Measurements from ENCODE around the gene TPST1. TPM values are rescaled to one million over a fixed set of nuclear protein-coding genes. Genes with fewer than 3 reads are reported as not detected.

Gene TPST1
- polyA plus RNA-seq, 1 of the 3 experiments (the other 2 are of a cell fraction) = 36.4 TPM

GRCh38 chr7:66213637-66214036, 8.5 kb downstream of the TPST1 start (continued):
- TF ChIP-seq, protein P1, sequence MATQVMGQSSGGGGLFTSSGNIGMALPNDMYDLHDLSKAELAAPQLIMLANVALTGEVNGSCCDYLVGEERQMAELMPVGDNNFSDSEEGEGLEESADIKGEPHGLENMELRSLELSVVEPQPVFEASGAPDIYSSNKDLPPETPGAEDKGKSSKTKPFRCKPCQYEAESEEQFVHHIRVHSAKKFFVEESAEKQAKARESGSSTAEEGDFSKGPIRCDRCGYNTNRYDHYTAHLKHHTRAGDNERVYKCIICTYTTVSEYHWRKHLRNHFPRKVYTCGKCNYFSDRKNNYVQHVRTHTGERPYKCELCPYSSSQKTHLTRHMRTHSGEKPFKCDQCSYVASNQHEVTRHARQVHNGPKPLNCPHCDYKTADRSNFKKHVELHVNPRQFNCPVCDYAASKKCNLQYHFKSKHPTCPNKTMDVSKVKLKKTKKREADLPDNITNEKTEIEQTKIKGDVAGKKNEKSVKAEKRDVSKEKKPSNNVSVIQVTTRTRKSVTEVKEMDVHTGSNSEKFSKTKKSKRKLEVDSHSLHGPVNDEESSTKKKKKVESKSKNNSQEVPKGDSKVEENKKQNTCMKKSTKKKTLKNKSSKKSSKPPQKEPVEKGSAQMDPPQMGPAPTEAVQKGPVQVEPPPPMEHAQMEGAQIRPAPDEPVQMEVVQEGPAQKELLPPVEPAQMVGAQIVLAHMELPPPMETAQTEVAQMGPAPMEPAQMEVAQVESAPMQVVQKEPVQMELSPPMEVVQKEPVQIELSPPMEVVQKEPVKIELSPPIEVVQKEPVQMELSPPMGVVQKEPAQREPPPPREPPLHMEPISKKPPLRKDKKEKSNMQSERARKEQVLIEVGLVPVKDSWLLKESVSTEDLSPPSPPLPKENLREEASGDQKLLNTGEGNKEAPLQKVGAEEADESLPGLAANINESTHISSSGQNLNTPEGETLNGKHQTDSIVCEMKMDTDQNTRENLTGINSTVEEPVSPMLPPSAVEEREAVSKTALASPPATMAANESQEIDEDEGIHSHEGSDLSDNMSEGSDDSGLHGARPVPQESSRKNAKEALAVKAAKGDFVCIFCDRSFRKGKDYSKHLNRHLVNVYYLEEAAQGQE (IDR thresholded peaks at IDR 0.05; ENCODE audit: low read depth, low read length) = no peak
- TF ChIP-seq SIN3A (IDR thresholded peaks at IDR 0.05; ENCODE audit: borderline replicate concordance, low read depth, low read length) = 0 out of 2 replicates have a peak, but pooled peaks have one; percentile 27

- no peak overlapping the region for H3K4me2 ChIP-seq
- no peak for DNase-seq
- H3K27ac ChIP-seq (ENCODE audit: low read depth in 2 of 2, low read length in 1 of 2) = no peak overlapping the region
- no peak overlapping the region for H3K9ac ChIP-seq
- H4K20me1 ChIP-seq (ENCODE audit: insufficient read depth) = 0 out of 2 replicates have a peak, but pooled peaks cover 5% of the 10 kb centered on the region
- WGBS (ENCODE audit: low lambda C conversion rate) = 97% methylated on average over 4 of the region's 4 CpGs
- no peaks in the 10 kb centered on the region for H3K9me3 ChIP-seq
- ChIA-PET CTCF (no interaction called here), POLR2A (no interaction called here)
- peaks cover 0 to under 1% of the 10 kb centered on the region in 2 experiments; a peak in 1 of 4 replicates for H3K4me1 ChIP-seq (ENCODE audit: control insufficient read depth in 1 of 2, insufficient read depth in 2 of 2, low read depth in 1 of 2, low read length in 1 of 2)
- H2AFZ ChIP-seq (ENCODE audit: low read depth) = no peak overlapping the region
- no peak overlapping the region for H3K4me3 ChIP-seq (ENCODE audit: low read depth in 2 of 2, low read length in 1 of 2)
- no peaks in the 10 kb centered on the region for H3K36me3 ChIP-seq (replicated peaks in 1 of 2; ENCODE audit: control insufficient read depth in 1 of 2, insufficient read depth in 2 of 2, low read length in 1 of 2)
- TF ChIP-seq MEF2A (IDR thresholded peaks at IDR 0.05; ENCODE audit: borderline replicate concordance, low read depth) = no peak
- no peak for TF ChIP-seq SIN3A (IDR thresholded peaks at IDR 0.05; ENCODE audit: borderline replicate concordance, low read depth, low read length)
- no peak for TF ChIP-seq USF2 (IDR thresholded peaks at IDR 0.05; ENCODE audit: borderline replicate concordance, low read depth, low read length)
- TF ChIP-seq RXRA (IDR thresholded peaks at IDR 0.05; ENCODE audit: borderline replicate concordance, low read depth) = no peak
- no peaks in the 10 kb centered on the region for H3K27me3 ChIP-seq (ENCODE audit: insufficient read depth)
- H3F3A ChIP-seq (replicated peaks; ENCODE audit: insufficient read depth) = peaks cover 12% of the 10 kb centered on the region
- H3K9me2 ChIP-seq = no peaks in the 10 kb centered on the region
- peaks cover 68% of the 10 kb centered on the region for H3K79me2 ChIP-seq (ENCODE audit: insufficient read depth)
Observed at GRCh38 chr7:66216687-66217086, 11.6 kb downstream of the TPST1 start.

DNA sequence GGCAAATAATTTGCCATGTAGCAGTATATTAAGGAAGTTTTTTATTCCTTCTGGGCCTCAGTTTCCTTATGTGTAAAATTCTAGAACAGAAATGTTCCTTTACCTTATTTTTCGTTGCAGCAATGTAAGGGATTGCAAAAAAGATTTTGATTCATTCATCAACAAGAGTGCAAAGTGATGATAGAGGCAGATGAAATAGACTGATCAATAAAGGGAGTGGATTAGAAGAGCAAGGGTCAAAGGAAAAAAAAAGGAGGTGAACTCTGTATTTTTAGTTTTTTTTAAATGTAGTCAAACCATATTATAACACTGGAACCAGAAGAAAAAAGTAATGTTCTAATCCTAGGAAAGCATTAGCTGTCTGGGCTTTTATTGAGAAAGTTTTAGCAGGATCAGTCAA, 14.7 kb downstream of the TPST1 start:
- ChIA-PET CTCF (interaction anchor here (0.7 to 1.7 kb wide), 4 partner anchors 9 to 194 kb away, joined by 3 to 8 read pairs (median 5); partner anchors contain the start of gene TPST1), POLR2A (no interaction called here)
- H3K27me3 ChIP-seq (ENCODE audit: insufficient read depth) = no peaks in the 10 kb centered on the region
- no peak for TF ChIP-seq TCF12 (IDR thresholded peaks at IDR 0.05)
- no peak for TF ChIP-seq EP300 (IDR thresholded peaks at IDR 0.05; ENCODE audit: borderline replicate concordance in 1 of 2, low read depth in 1 of 2, low read length in 1 of 2)
- no peak for TF ChIP-seq FOXM1 (IDR thresholded peaks at IDR 0.05; ENCODE audit: low read depth)
- H4K20me1 ChIP-seq (ENCODE audit: insufficient read depth) = peaks cover 5% of the 10 kb centered on the region; the same call in 1 of the 2 replicates
- no peaks in the 10 kb centered on the region for H3K36me3 ChIP-seq (replicated peaks in 1 of 2; ENCODE audit: control insufficient read depth in 1 of 2, insufficient read depth in 2 of 2, low read length in 1 of 2)
- H3K9me3 ChIP-seq = no peaks in the 10 kb centered on the region
- H3K9me2 ChIP-seq = no peaks in the 10 kb centered on the region
- H3K4me3 ChIP-seq (ENCODE audit: low read depth in 2 of 2, low read length in 1 of 2) = no peak overlapping the region
- H3K27ac ChIP-seq (ENCODE audit: low read depth in 2 of 2, low read length in 1 of 2) = no peak overlapping the region
- H3F3A ChIP-seq (replicated peaks; ENCODE audit: insufficient read depth) = no peaks in the 10 kb centered on the region
- no peak overlapping the region for H3K9ac ChIP-seq
- peaks cover 71% of the 10 kb centered on the region for H3K79me2 ChIP-seq (ENCODE audit: insufficient read depth)
- peaks cover 0 to 9% of the 10 kb centered on the region in 2 experiments; a peak in 1 of 4 replicates for H3K4me1 ChIP-seq (ENCODE audit: control insufficient read depth in 1 of 2, insufficient read depth in 2 of 2, low read depth in 1 of 2, low read length in 1 of 2)
- no peak overlapping the region for H3K4me2 ChIP-seq
- no peak overlapping the region for H2AFZ ChIP-seq (ENCODE audit: low read depth)
- 89% methylated on average over 1 of the region's 1 CpG for WGBS (ENCODE audit: low lambda C conversion rate)
- DNase-seq = no peak

All from SK-N-SH (cell line).